AG20443 (cell line): ENCODE data around the gene GPR176.

Experiments used
- DNase-seq: peaks from one replicate; pipeline ENCODE4 v3.0.0; 2012; ENCODE audit warnings: low spot score, mixed read lengths

Gene GPR176

GRCh38 chr15:39890621-39891020 is 29.4 kb downstream of the GPR176 start:
- DNase-seq: no peak

- DNase-seq: no peak
Observed at GRCh38 chr15:39889601-39890000, 30.5 kb downstream of the GPR176 start.

GRCh38 chr15:39888809-39889208 is 31.3 kb downstream of the GPR176 start:
- DNase-seq: no peak

- DNase-seq: no peak
Observed at GRCh38 chr15:39888243-39888642, 31.8 kb downstream of the GPR176 start.

- DNase-seq: peak; percentile 38
Observed at GRCh38 chr15:39887832-39888231, 32.2 kb downstream of the GPR176 start.

GRCh38 chr15:39887211-39887610 is 32.9 kb downstream of the GPR176 start:
- DNase-seq: no peak

- no peak for DNase-seq
Observed at GRCh38 chr15:39886418-39886817, 33.6 kb downstream of the GPR176 start.

- no peak for DNase-seq
Observed at GRCh38 chr15:39885099-39885777, 34.8 kb downstream of the GPR176 start.

GRCh38 chr15:39884351-39884750 is 35.7 kb downstream of the GPR176 start:
- no peak for DNase-seq

GRCh38 chr15:39882602-39883001 is 37.5 kb downstream of the GPR176 start:
- no peak for DNase-seq

- no peak for DNase-seq
Observed at GRCh38 chr15:39881790-39882189, 38.3 kb downstream of the GPR176 start.

GRCh38 chr15:39880718-39881387 is 39.2 kb downstream of the GPR176 start:
- no peak for DNase-seq

- DNase-seq: no peak
Observed at GRCh38 chr15:39878406-39878785, 41.7 kb downstream of the GPR176 start.

- DNase-seq: peak; percentile 32
Observed at GRCh38 chr15:39874890-39875549, 45.0 kb downstream of the GPR176 start.

- DNase-seq: no peak
Observed at GRCh38 chr15:39873978-39874377, 46.1 kb downstream of the GPR176 start.

- DNase-seq: no peak
Observed at GRCh38 chr15:39870537-39870936, 49.5 kb downstream of the GPR176 start.

- no peak for DNase-seq
Observed at GRCh38 chr15:39869858-39870515, 50.1 kb downstream of the GPR176 start.

GRCh38 chr15:39869254-39869653 is 50.8 kb downstream of the GPR176 start:
- DNase-seq: no peak

GRCh38 chr15:39868396-39868795 is 51.7 kb downstream of the GPR176 start:
- DNase-seq: no peak

GRCh38 chr15:39864116-39864515 is 56.0 kb downstream of the GPR176 start:
- no peak for DNase-seq

GRCh38 chr15:39860871-39861270 is 59.2 kb downstream of the GPR176 start:
- no peak for DNase-seq

- no peak for DNase-seq
Observed at GRCh38 chr15:39860200-39860599, 59.9 kb downstream of the GPR176 start.

- DNase-seq: no peak
Observed at GRCh38 chr15:39859636-39860035, 60.4 kb downstream of the GPR176 start.
